ENCODE results near the gene MAU2. TPM values are rescaled to one million over a fixed set of nuclear protein-coding genes. Genes with fewer than 3 reads are reported as not detected.

Gene MAU2
- total and polyA plus RNA-seq, 2 of the 13 experiments (the other 11 are each of a cell fraction or from before 2014, with no cell fraction given) = 16.8 to 33.8 TPM

DNA sequence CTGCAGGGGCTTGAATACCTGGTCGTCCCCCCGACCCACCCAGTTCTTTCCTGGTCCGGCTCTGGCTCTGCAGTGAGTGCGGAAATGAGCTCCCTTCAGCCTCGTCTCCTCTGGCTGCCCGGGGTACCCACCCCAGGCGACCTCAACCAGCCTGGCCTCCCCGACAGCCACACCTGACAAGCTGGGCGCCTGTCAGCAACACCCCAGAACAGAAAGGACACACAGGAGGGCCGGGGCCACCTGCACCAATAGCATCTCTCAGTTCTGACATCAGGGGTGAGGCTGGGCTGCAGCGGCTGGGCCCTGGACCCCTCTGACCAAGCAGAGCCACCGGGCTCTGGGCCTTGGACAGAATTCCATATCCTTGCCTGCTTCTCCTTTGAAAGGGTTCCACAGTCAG lies 20.0 kb upstream of the MAU2 start:
- TF ChIP-seq ZNF317 (CRISPR knock-in tag; IDR thresholded peaks at IDR 0.05) = no peak
- TF ChIP-seq FOXK1 (CRISPR knock-in tag; IDR thresholded peaks at IDR 0.05; ENCODE audit: borderline replicate concordance, low read depth) = no peak
- TF ChIP-seq KDM2A (CRISPR knock-in tag; IDR thresholded peaks at IDR 0.05; ENCODE audit: borderline replicate concordance, low read depth) = no peak
- no peak for TF ChIP-seq NONO (IDR thresholded peaks at IDR 0.05)
- no peak for TF ChIP-seq NONO (CRISPR knock-in tag; conservative IDR thresholded peaks at IDR 0.05)
- TF ChIP-seq, protein P1, sequence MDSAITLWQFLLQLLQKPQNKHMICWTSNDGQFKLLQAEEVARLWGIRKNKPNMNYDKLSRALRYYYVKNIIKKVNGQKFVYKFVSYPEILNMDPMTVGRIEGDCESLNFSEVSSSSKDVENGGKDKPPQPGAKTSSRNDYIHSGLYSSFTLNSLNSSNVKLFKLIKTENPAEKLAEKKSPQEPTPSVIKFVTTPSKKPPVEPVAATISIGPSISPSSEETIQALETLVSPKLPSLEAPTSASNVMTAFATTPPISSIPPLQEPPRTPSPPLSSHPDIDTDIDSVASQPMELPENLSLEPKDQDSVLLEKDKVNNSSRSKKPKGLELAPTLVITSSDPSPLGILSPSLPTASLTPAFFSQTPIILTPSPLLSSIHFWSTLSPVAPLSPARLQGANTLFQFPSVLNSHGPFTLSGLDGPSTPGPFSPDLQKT (CRISPR knock-in tag; IDR thresholded peaks at IDR 0.05; ENCODE audit: borderline replicate concordance) = no peak
- TF ChIP-seq RFX5 (IDR thresholded peaks at IDR 0.05; ENCODE audit: low read depth, low read length) = no peak
- in situ Hi-C loops (cut with HindIII; ENCODE audit: extremely low pct_ligation_motif_present, low pct_unique_long_range_greater_than_20kb) = no loop called here

DNA sequence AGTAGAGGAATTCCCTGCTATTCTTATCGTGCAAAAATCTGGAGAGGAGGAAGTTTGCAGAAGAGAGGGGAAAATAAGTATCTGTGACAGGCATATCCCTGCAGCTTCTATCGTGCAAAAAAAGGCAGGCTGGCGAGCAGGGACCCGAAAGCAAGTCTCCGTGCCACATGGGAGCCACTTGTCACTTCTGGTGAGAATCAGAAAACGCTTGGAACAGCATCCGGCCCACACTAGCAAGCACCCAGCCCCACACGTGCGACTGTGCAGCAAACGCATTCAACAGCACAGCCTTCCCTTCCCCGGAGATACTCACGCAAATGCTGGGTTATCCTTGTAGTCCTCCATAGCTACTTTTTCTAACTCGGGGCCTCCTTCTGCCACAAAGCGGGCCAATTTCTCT lies 17.2 kb upstream of the MAU2 start:
- Histone ChIP-seq H2AFZ (ENCODE audit: low read length) (no peak overlapping the region), H3K4me1 (ENCODE audit: insufficient read depth, low read length) (no peaks in the 10 kb centered on the region), H3K79me2 (ENCODE audit: insufficient read depth, low read length) (no peaks in the 10 kb centered on the region), H3K27me3 (ENCODE audit: control insufficient read depth in 1 of 2, insufficient read depth in 2 of 2, low read length in 2 of 2) (no peaks in the 10 kb centered on the region), H3K36me3 (replicated peaks in 1 of 2; ENCODE audit: control insufficient read depth in 1 of 2, insufficient read depth in 2 of 2, low read length in 2 of 2) (peaks cover 28 to 76% of the 10 kb centered on the region in 2 experiments; a peak in 4 of 5 replicates), H3K9me3 (ENCODE audit: low read length) (no peaks in the 10 kb centered on the region), H4K20me1 (ENCODE audit: insufficient read depth, low read length) (no peaks in the 10 kb centered on the region), H3K4me3 (replicated peaks in 1 of 3; ENCODE audit: insufficient read depth in 1 of 3, low read depth in 2 of 3, low read length in 3 of 3) (no peak overlapping the region), H3K9ac (ENCODE audit: insufficient read depth, low read depth, low read length) (no peak overlapping the region), H3K4me2 (ENCODE audit: low read depth, low read length) (no peak overlapping the region), H3K27ac (ENCODE audit: extremely low read length, insufficient read depth, low read length) (no peak overlapping the region)
- DNase-seq (ENCODE audit: low spot score) = no peak
- POLR2A ChIA-PET = no interaction called here
- CTCF ChIA-PET (ENCODE audit: low intra/inter-chr PET ratio, low total read pairs) = no interaction called here
- no peak for ATAC-seq
- BruUV-seq (replicated peaks) = no TSS peak
- FAIRE-seq = no peak
- in situ Hi-C loops (cut with HindIII; ENCODE audit: extremely low pct_ligation_motif_present, low pct_unique_long_range_greater_than_20kb) = no loop called here
- 99% methylated on average over 12 of the region's 14 CpGs for WGBS (ENCODE audit: low lambda C conversion rate)
- intact Hi-C loops (cut with micrococcal nuclease; ENCODE audit: unreplicated experiment) = no loop called here
- TF ChIP-seq POLR2AphosphoS5 (IDR thresholded peaks at IDR 0.05; ENCODE audit: low read depth, low read length) (no peak), NFE2L2 (IDR thresholded peaks at IDR 0.05; ENCODE audit: low read length) (no peak), HOXA9 (CRISPR knock-in tag; IDR thresholded peaks at IDR 0.05; ENCODE audit: borderline replicate concordance) (no peak), MBNL3 (CRISPR knock-in tag; conservative IDR thresholded peaks at IDR 0.05) (no peak), ZNF33A (CRISPR knock-in tag; IDR thresholded peaks at IDR 0.05; ENCODE audit: borderline replicate concordance) (no peak), ZNF414 (CRISPR knock-in tag; IDR thresholded peaks at IDR 0.05) (no peak), SMAD3 (CRISPR knock-in tag; IDR thresholded peaks at IDR 0.05) (no peak), ZNF513 (CRISPR knock-in tag; conservative IDR thresholded peaks at IDR 0.05) (no peak), MIER2 (CRISPR knock-in tag; IDR thresholded peaks at IDR 0.05) (no peak)
- TF ChIP-seq, protein P2, sequence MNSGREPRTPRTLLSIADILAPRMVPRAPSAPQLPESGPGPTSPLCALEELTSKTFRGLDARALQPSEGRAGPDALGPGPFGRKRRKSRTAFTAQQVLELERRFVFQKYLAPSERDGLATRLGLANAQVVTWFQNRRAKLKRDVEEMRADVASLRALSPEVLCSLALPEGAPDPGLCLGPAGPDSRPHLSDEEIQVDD (CRISPR knock-in tag; IDR thresholded peaks at IDR 0.05; ENCODE audit: borderline replicate concordance) = no peak

More for the DNA sequence above, 20.0 kb upstream of the MAU2 start:
- H3K79me2 ChIP-seq (ENCODE audit: insufficient read depth, low read length) = no peaks in the 10 kb centered on the region
- no peak for ATAC-seq
- no peaks in the 10 kb centered on the region for H4K20me1 ChIP-seq (ENCODE audit: insufficient read depth, low read length)
- peaks cover 23 to 62% of the 10 kb centered on the region in 2 experiments; a peak in 4 of 5 replicates for H3K36me3 ChIP-seq (replicated peaks in 1 of 2; ENCODE audit: control insufficient read depth in 1 of 2, insufficient read depth in 2 of 2, low read length in 2 of 2)
- no peak overlapping the region for H3K4me2 ChIP-seq (ENCODE audit: low read depth, low read length)
- H3K4me3 ChIP-seq (replicated peaks in 1 of 3; ENCODE audit: insufficient read depth in 1 of 3, low read depth in 2 of 3, low read length in 3 of 3) = no peak overlapping the region
- no peaks in the 10 kb centered on the region for H3K9me3 ChIP-seq (ENCODE audit: low read length)
- FAIRE-seq = no peak
- 98% methylated on average over 7 of the region's 12 CpGs for WGBS (ENCODE audit: low lambda C conversion rate)
- DNase-seq (ENCODE audit: low spot score) = no peak
- no peak overlapping the region for H3K27ac ChIP-seq (ENCODE audit: extremely low read length, insufficient read depth, low read length)
- ChIA-PET CTCF (ENCODE audit: low intra/inter-chr PET ratio, low total read pairs) (no interaction called here), POLR2A (no interaction called here)
- no TSS peak for BruUV-seq (replicated peaks)
- intact Hi-C loops (cut with micrococcal nuclease; ENCODE audit: unreplicated experiment) = no loop called here
- H3K9ac ChIP-seq (ENCODE audit: insufficient read depth, low read depth, low read length) = no peak overlapping the region
- no peak overlapping the region for H2AFZ ChIP-seq (ENCODE audit: low read length)
- H3K4me1 ChIP-seq (ENCODE audit: insufficient read depth, low read length) = no peaks in the 10 kb centered on the region
- no peaks in the 10 kb centered on the region for H3K27me3 ChIP-seq (ENCODE audit: control insufficient read depth in 1 of 2, insufficient read depth in 2 of 2, low read length in 2 of 2)

Data from HepG2 (cell line).